Stimulated activated CD4-positive, alpha-beta T cell treated with anti-CD3 and anti-CD28 coated beads, Interleukin-12 subunit alpha, Interleukin-12 subunit beta, amount 100 ng/mL, for 48 hours (primary cell): ENCODE measurements around the gene TRPV6.

Experiments used
- DNase-seq, 3 donors: peaks; one replicate each; pipeline ENCODE4 v3.0.0-alpha.2; 2020; ENCODE audit warnings: low read depth in 2 of 3, low spot score in 1 of 3

TRPV6 gene

DNA sequence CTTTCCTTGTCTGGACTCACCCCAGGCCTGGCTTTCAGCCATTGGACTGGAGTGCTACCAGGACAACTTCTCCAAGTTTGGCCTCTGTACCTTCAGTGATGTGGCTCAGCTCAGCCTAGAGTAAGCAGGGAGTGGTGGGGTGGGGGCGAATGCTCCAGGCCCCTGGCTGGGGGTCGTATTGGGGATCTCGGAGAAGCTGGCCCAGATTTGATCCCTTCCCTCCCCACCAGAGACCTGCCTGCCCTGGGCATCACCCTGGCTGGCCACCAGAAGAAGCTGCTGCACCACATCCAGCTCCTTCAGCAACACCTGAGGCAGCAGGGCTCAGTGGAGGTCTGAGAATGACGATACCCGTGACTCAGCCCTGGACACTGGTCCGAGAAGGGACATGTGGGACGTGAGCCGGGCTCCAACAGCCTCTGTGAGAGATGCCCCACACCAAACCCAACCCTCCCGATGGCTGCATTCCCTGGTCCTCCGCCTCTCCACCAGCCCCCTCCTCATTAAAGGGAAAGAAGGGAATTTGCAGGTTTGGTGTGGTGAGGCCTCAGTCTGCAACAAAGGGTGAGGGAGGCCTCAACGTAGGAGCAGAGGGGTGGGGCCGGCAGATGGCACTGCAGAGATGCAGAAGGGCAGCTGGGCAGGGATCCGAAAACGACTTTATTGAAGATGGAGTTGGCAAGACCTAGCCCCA, 14.8 kb downstream of the TRPV6 start:
- DNase-seq: no peak

DNA sequence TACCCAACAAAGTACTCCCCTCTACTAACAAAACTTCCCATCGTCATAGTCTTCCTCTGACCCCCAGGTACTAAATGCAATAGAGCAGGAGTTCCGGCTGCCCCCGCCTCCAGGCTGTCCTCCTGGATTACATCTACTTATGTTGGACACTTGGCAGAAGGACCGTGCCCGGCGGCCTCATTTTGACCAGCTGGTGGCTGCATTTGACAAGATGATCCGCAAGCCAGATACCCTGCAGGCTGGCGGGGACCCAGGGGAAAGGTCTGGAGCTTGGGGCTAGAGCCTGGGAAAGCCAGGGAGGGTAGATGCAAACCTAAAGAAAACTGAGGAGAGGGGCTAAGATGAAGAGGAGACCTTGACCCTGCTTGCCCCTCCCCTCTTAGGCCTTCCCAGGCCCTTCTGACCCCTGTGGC, 15.4 kb downstream of the TRPV6 start:
- no peak for DNase-seq

DNA sequence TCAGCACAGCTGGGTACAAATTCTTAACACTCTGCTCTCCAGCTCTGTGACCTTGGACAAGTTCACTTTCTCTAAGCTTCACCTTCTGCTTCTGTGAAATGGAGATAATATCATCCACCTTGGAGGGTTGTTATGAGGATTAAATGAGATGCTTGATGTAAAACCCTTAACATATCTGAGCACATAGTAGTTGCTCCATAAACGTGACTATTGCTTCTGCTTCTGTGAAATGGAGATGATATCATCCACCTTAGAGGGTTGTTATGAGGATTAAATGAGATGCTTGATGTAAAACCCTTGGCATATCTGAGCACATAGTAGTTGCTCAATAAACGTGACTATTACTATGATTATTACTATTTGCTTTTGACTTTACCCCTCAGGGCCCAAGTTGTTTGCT, 16.1 kb downstream of the TRPV6 start:
- DNase-seq: no peak

DNA sequence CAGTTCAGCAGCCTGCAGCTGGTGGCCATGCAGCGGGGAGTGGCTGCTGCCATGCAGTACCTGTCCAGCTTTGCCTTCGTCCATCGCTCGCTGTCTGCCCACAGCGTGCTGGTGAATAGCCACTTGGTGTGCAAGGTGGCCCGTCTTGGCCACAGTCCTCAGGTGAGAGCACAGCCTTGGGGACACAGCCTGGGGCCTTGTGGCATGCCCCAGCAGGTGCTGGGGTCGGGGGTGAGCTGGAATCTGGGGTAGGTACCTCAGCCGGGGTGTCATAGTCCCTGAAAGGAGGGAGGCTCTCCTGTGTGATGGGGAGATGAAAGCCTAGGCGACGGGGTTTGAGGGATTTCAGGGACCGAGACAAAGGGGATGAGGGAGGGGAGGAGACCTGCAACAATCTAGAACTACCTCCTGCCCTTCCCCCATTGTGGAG, 16.5 kb downstream of the TRPV6 start:
- DNase-seq: no peak

DNA sequence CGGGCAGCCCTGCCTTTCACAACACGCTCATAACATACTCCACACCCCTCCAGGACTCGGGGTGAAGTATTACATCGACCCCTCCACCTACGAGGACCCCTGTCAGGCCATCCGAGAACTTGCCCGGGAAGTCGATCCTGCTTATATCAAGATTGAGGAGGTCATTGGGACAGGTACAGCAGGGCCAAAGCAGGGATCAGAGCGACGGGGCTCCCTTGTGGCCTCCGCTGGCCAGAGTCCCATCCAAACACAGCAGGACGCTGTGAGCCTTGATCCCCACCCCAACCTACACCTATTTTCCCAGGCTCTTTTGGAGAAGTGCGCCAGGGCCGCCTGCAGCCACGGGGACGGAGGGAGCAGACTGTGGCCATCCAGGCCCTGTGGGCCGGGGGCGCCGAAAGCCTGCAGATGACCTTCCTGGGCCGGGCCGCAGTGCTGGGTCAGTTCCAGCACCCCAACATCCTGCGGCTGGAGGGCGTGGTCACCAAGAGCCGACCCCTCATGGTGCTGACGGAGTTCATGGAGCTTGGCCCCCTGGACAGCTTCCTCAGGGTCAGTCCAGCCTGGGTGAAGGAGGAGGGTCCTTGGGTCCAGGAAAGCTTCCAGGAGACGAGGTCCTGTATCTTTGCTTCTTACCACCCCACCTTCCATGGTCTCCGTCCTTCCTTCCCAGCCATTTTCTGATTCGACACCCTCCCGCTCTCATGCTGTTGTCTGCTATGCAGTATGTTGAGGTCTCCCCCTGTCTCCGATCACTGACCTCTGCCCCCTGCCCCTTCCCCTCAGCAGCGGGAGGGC, 17.2 kb downstream of the TRPV6 start:
- no peak for DNase-seq

DNA sequence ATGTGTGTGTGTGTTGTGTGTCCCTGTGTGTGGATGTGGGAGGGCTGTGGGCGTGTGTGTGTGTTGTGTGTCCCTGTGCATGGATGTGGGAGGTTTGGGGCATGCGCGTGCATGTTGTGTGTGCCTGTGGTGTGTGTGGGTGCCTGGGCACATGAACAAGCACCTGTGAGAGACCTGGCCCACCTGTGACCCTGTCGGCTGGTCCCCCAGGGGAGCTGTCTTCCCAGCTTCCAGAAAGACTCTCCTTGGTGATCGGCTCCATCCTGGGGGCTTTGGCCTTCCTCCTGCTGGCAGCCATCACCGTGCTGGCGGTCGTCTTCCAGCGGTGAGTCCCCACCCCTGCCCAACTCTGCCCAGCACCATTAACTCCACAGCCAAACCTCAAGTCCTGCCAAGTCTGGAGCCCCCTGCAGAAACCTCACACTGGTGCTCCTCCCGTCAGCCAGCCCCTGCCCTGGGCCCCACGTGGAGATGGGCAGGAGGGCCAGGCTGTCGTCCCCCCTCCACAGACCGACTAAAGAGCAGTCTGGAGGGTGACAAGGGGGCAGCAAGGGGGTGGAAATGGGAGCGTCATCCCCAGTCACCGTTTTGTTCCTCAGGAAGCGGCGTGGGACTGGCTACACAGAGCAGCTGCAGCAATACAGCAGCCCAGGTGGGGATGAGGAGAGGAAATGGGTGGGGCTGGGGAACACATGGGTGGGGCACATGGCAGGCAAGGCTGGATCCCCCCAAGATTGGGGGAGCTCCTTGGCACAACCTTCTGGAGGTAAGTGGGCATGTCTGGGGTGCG, 18.0 kb downstream of the TRPV6 start:
- no peak for DNase-seq

DNA sequence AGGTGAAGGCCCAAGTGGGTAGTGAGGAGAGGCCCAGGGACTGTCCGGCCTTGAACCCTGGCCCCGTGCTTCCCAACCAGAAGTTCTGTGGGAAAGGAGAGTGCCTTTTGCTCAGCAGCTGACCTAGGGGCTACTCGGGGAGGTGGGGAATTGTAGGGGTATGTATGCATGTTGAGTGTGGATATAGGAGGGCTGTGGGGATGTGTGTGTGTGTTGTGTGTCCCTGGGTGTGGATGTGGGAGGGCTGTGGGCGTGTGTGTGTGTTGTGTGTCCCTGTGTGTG, 18.5 kb downstream of the TRPV6 start:
- DNase-seq: no peak

DNA sequence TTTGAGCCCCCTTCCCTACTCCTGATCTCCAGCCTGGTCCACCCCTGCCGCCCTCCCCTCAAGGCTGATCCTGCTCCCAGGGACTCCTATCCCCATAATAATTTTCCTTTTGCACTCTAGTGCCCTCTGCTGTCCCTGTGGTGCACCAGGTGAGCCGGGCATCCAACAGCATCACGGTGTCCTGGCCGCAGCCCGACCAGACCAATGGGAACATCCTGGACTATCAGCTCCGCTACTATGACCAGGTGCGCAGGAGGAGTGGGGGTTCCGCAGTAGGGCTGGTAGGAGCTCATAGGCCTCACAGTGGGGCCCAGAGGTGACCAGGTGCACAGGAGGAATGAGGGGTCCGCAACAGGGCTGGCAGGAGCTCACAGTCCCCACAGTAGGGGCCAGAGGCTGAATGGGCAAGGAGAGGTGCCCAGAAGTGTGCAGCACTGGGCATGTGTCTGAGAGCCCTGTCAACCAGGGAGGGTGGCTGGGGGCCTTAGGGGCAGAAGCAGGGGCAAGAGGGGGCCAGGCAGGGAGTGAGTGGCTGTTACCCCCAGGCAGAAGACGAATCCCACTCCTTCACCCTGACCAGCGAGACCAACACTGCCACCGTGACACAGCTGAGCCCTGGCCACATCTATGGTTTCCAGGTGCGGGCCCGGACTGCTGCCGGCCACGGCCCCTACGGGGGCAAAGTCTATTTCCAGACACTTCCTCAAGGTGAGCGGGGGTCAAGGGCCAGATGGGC, 19.0 kb downstream of the TRPV6 start:
- DNase-seq: no peak

DNA sequence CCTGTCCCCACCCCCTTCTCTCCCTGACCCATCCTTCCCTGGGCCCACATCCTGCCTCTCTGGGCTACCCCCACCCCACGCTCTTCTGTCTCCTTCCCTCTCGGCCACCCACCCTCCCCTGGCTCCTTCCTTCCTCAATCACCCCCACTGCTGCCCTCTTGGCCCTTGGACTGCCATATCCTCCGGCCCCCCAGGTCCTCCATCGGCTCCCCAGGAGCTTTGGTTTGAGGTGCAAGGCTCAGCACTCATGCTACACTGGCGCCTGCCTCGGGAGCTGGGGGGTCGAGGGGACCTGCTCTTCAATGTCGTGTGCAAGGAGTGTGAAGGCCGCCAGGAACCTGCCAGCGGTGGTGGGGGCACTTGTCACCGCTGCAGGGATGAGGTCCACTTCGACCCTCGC, 19.8 kb downstream of the TRPV6 start:
- no peak for DNase-seq

DNA sequence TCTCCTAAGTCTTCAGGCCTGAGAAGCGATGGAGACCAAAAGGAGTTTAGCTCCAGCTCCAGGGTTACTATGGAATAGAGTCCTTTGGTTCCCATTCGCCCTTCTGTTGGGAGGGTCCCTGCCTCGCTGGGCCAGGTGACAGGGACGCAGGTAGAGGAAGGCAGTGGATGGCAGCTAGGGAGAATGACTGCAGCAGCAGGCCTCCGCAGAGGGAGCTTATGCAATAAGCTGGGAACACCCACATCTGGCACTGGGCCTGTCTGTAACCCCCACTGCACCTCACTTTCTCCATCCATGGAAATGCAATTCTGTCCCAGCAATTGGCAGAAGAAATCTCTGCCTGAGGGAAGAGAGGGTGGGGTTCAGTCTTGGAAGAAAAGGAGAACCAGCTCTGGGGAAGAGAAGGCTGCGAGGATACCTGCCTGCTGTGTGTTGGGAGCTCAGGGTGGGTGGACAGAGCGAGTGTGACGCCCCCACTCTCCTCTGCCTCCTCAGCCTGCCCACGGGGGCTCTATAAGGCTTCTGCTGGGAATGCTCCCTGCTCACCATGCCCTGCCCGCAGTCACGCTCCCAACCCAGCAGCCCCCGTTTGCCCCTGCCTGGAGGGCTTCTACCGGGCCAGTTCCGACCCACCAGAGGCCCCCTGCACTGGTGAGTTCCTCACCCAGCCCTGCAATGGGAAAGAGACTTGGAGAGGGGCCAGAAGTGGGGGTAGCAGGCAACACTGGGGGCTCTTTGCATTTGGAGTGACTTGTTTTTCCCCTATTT, 20.4 kb downstream of the TRPV6 start:
- DNase-seq: no peak

DNA sequence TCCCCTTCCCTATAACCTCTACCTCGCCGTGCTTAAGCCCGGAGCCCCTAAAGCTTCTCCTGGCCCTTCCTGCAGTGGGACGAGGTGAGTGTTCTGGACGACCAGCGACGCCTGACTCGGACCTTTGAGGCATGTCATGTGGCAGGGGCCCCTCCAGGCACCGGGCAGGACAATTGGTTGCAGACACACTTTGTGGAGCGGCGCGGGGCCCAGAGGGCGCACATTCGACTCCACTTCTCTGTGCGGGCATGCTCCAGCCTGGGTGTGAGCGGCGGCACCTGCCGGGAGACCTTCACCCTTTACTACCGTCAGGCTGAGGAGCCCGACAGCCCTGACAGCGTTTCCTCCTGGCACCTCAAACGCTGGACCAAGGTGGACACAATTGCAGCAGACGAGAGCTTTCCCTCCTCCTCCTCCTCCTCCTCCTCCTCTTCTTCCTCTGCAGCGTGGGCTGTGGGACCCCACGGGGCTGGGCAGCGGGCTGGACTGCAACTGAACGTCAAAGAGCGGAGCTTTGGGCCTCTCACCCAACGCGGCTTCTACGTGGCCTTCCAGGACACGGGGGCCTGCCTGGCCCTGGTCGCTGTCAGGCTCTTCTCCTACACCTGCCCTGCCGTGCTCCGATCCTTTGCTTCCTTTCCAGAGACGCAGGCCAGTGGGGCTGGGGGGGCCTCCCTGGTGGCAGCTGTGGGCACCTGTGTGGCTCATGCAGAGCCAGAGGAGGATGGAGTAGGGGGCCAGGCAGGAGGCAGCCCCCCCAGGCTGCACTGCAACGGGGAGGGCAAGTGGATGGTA, 21.5 kb downstream of the TRPV6 start:
- no peak for DNase-seq

DNA sequence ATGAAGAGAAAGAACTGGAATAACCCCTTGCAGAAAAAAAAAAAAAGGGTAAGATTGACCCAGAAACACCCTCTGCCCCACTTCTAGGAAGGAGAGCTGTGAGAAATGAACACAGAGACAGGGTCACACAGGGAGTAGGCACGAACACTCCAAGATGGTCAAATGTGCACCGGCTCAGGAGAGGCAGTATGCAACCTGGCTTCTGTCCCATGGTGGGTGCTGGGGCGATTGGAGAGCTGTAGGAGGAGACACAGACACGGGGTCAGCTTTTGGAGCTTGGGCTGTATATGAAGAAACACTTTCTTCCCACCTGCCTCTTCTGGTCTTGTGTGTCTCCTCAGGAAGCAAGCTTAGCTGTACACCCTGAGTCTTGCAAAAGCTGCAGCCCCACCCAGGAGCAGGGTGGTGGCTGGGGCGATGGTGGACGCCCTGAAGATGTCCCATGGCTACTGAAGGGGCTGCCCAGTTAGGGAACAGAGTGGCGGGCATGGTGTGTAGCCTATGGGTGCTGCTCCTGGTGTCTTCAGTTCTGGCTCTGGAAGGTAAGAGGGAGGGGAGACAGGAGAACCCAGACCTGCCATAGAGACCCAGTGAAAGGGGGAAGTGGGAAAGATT, 22.7 kb downstream of the TRPV6 start:
- DNase-seq: no peak

DNA sequence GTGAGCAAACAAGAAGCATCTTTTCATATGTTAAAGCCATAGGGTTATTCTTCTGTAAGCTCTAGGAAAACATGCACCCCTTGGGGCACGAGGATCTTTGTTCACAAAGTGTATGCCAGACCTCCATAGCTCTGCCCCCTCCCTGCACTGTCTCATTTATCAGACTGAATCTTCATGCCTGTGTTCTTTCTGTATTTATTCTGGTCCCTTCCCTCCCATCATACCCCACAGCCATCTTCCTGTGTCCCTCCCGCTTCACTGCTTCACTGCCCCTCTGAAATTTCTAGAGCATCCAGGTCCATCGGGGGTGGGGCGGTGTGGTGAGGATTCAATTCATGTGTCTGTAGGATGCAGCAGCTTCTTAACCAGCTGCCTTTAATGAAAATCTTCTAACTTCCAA, 23.2 kb downstream of the TRPV6 start:
- no peak for DNase-seq

DNA sequence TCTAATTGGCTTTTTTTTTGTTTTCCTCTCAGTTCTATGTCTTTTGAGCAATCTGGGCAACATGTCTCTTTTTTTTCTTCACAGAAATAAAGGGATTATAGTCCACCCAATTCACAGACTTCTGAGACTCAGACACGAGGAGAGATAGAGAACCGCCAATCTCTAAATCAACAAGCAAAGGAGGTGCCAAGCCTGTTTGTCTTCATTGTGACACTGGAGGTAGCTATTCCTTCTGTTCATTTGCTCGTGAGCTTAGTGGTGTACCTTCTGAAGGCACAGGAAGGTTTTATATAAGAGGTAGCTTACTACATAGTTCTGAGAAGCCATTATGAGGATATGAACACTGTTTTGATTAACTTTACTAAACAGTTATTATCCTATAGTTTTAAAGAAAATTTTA, 24.6 kb downstream of the TRPV6 start:
- DNase-seq: no peak

DNA sequence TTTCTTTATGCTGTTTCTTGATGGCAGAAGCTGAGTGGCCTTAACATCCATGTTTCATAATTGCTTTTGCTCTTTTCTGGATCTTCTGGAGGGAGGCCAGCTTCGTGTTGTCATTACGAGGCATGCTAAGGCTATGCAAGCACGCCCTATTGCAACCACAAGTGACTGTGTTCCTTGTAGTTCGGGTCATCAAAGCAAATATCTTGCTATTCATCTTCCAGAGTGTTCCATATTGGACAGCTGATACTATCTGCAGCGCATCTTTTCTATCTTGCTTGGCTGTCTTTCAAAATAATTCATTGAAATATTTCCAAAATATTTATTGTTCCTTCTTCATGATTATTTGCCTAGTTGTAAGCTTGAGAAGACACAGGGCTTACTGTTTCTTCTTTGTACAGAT, 25.7 kb downstream of the TRPV6 start:
- no peak for DNase-seq

DNA sequence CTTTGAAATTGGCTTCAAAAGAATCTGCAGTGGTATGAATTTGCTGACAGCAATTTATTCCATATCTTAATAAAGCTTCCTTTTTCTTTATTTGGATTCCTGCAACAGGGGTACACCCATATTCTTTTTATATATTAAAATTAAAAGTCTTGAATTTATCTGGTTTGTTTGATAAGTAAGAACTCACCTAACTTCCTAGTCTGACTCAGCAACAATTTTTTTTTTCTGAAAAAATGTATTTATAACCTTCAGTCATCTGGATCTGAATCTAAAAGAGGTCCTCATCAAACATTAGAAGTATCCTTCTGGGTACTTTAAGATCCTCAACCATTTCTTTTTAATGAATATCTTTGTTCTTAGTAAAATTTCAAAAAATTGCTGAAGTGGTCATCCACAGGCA, 26.1 kb downstream of the TRPV6 start:
- no peak for DNase-seq

DNA sequence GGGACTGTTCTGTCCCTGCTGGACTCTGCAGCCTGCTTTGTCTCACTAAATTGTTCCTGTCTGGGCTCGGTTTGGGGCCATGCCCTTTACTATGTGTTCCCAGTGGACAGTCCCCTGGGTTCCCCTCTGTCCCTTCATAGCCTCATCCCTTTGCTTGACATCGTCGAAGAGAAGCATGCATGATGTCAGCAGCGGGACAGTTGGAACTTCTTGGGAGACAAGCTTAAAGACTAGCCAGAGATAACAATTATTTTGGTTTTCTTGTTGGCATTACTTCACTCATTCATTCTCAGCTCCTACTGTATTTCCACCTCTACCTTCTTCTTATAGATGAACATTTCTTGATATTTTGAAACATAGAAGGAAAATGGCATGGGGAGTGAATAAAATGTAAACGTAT, 27.9 kb downstream of the TRPV6 start:
- no peak for DNase-seq

DNA sequence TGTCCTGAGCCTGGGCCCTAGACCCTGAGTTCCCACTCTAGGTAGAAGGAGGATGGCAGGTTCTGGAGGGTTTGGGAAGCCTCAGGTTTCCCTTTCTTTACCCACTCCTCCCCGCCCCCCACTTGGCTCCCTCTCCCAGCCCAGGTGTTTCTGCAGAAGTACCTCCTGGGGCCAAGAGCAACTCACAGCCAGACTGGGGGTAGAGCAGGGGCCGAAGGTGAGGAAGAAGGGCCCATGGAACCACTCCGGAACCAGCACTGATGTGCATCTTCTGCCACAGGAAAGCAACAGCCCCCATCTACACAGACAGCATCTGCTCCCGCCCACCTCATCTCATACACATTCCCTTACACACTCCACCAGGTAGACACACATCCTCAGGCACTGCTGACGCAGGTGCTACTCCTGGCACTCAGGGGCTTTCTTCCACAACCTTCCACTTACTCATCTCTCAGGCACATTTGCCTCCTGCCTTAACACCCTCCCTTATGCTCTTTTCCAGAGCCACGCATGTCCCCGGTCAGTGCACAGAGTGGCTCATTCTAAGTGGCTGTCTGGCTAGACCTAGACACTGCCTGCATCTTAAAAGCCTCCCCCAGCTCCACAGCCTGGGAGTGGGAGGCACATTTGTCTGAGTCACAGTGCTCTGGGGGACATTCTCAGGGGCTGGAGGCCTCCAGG, 28.8 kb downstream of the TRPV6 start:
- DNase-seq: no peak
